ENCODE results near the gene KRTAP10-8.
"Not testable (repeated sequence)": the region's sequence is repeated elsewhere in the genome, so short reads cannot be mapped to it uniquely, and the experiment has no call there.

The KRTAP10-8 gene

DNA sequence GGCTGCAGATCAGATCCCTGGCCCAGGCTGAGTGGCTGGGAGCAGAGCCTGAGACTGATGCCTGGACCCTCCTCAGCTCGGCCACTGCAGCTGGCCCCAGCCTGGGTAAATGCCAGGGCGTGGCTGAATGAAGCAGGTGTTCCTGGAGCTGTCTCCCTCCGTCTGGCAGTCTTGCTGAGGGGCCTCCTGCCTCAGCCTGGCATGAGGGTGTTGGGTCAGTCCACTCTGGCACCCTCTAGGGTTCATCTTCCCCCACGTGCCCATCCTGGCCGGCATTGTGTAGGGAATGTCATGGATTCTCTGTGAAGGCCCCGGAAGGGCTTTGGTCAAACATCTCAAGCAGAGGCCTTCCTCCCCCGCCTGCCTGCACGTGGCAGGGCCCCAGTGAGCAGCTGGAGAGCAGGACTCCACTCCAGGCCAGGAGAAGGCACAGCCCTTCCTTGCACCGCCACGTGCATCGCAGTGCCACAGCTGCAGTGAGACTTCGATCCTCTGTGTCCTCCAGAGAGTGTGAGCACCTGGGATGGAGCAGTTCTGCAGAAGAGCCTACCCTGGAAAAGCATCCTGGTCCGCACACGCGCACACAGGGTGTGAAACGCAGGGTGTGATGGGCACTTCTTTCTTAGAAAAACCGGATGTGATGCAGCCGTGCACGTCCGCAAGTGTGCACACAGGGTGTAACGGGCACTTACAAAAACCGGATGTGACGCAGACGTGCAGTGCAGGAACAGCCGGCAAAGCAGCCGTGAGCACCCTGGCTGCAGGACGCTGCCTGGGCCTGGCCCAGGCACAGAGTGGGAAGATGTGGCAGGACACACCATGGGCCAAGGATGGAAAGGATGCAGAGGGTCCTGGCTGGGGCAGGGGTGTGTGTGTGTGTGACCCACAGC is 43.0 kb upstream of the KRTAP10-8 start:
- no peak overlapping the region for H3K4me3 ChIP-seq (replicated peaks; ENCODE audit: low read depth, low read length)
- TF ChIP-seq, protein P1, sequence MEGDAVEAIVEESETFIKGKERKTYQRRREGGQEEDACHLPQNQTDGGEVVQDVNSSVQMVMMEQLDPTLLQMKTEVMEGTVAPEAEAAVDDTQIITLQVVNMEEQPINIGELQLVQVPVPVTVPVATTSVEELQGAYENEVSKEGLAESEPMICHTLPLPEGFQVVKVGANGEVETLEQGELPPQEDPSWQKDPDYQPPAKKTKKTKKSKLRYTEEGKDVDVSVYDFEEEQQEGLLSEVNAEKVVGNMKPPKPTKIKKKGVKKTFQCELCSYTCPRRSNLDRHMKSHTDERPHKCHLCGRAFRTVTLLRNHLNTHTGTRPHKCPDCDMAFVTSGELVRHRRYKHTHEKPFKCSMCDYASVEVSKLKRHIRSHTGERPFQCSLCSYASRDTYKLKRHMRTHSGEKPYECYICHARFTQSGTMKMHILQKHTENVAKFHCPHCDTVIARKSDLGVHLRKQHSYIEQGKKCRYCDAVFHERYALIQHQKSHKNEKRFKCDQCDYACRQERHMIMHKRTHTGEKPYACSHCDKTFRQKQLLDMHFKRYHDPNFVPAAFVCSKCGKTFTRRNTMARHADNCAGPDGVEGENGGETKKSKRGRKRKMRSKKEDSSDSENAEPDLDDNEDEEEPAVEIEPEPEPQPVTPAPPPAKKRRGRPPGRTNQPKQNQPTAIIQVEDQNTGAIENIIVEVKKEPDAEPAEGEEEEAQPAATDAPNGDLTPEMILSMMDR (IDR thresholded peaks at IDR 0.05; ENCODE audit: low read depth, low read length, missing control alignments) = no peak
- no peak for DNase-seq (ENCODE audit: extremely low read depth, low read depth)

DNA sequence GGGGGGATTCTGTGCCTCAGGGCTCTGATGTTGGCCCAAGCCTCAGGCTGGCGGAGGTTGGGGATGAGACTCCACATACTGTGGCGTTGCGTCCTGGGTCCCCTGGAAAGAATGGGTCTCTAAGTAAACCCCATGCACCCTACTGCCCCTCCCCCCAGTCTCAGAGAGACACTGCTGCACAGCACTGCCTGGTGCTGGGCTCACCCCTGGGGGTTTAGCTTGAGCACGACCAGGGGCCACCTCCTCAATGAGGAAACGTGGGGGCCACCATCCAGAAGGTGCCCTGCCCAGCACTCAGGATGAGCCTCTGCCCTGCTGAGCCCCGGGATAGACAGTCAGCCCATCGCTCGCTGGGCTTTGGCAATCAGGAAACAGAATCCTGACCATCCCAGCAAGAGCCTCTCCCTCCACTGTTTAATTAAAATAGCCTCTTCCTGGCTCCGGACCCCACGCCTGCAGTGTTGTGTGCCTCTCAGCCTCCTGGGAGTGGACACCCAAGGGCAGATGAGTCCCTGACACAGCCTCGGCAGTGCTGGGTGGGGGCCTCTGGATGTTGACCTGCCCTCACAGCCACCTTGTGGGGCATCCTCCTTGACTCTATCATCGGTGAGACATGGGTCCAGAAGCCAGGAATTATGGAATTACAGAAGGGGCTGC is 41.9 kb upstream of the KRTAP10-8 start:
- no peak overlapping the region for H3K4me3 ChIP-seq (replicated peaks; ENCODE audit: low read depth, low read length)
- no peak for DNase-seq (ENCODE audit: extremely low read depth, low read depth)
- TF ChIP-seq, protein P1 (IDR thresholded peaks at IDR 0.05; ENCODE audit: low read depth, low read length, missing control alignments) = no peak

DNA sequence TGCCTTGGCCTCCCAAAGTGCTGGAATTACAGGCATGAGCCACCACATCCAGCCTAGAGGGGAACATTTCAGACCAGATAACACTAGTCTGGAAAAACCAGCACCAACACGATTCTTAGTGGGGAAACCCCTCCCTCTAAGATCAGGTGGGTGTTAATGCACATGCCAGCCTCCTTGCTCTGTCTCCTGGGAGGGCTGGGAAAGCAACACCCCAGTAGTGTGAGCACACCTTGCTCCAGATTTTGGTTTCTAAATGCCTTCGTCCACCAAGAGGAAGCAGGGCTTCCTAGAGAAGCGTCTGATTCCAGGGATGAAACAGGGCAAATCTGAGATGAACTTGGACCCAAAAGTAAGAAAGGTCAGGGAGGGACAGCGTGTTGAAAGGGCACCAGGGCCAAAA is 40.6 kb upstream of the KRTAP10-8 start:
- no peak for DNase-seq (ENCODE audit: extremely low read depth, low read depth)
- no peak overlapping the region for H3K4me3 ChIP-seq (replicated peaks; ENCODE audit: low read depth, low read length)
- TF ChIP-seq, protein P1 (IDR thresholded peaks at IDR 0.05; ENCODE audit: low read depth, low read length, missing control alignments) = no peak

DNA sequence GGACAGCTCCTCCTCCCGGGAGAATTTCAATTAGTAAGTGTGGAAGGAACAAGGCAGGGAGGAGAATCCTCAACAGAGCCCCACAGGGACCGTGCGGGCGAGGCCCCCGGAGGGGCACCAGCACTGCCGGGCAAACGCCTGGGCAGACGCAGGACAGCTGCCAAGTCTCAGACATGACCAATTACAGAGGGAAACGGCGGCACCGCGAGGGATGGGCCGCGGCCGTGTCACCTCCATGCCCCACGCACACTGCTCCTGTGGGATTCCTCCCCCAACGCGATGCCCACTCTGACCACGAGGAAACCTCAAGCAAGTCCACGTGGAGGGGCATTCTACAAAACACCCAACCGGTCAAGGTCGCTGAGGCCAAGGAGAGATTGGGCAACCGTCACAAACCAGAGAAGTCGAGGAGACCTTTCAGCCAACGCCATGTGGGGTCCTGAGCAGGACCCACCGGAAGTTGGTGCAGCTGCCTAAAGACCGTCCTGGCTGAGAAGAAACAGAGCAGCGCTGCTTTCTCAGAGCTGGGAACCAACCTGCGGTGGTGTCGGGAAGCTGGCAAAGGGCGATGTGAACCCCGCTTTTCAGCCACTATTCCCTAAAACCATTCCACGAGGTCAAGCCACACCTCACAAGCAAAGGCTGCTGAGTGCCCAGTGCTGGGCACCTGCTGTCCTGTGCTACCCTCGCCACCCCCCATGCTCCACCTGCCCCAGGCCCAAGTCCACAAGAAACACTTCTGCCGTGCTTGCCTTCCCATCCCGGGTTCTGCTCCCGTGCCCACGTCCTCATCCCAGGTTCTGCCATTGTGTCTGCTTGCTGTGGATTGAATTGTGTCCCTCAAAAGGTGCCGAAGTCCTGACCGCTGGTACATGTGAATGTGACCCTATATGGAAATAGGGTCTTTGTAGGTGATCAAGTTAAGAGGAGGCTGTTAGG is 39.8 kb upstream of the KRTAP10-8 start:
- no peak for DNase-seq (ENCODE audit: extremely low read depth, low read depth)
- TF ChIP-seq, protein P1 (IDR thresholded peaks at IDR 0.05; ENCODE audit: low read depth, low read length, missing control alignments) = no peak
- H3K4me3 ChIP-seq (replicated peaks; ENCODE audit: low read depth, low read length) = no peak overlapping the region

DNA sequence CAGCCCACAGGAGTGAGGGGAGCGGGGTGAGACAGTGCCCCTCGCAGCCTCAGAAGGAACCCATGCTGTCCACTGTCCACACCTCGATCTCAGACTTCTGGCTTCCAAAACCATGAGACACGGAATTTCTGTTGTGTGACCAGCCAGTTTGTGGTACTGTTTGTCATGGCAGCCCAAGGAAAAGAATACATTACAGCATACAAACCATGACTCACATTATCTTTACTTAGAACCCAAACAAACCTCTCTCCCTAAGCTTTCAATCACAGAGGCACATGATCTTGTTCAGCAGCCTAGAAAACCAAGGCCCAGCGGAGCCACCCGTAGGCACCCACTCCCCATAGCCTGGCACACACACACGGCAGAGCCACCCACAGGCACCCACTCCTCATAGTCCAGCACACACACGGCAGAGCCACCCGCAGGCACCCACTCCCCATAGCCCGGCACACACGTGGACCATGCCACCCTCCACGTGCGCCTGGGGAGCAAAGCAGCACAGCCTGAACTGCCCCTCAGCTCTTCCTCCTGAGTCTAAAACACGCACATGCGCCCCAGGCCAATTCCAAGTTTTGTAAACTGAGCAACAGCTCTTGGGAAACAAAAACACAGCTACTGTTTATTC is 38.8 kb upstream of the KRTAP10-8 start:
- TF ChIP-seq, protein P1 (IDR thresholded peaks at IDR 0.05; ENCODE audit: low read depth, low read length, missing control alignments) = no peak
- DNase-seq (ENCODE audit: extremely low read depth, low read depth) = no peak
- no peak overlapping the region for H3K4me3 ChIP-seq (replicated peaks; ENCODE audit: low read depth, low read length)

DNA sequence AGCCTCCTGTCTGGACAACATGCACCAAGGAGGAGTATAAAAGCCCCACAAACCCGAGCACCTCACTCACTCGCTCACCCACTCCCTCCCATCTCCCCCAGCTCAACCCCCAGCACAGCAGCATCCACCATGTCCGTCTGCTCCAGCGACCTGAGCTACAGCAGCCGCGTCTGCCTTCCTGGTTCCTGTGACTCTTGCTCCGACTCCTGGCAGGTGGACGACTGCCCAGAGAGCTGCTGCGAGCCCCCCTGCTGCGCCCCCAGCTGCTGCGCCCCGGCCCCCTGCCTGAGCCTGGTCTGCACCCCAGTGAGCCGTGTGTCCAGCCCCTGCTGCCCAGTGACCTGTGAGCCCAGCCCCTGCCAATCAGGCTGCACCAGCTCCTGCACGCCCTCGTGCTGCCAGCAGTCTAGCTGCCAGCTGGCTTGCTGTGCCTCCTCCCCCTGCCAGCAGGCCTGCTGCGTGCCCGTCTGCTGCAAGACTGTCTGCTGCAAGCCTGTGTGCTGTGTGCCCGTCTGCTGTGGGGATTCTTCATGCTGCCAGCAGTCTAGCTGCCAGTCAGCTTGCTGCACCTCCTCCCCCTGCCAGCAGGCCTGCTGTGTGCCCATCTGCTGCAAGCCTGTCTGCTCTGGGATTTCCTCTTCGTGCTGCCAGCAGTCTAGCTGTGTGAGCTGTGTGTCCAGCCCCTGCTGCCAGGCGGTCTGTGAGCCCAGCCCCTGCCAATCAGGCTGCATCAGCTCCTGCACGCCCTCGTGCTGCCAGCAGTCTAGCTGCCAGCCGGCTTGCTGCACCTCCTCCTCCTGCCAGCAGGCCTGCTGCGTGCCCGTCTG is 38.0 kb upstream of the KRTAP10-8 start, which contains the start of gene KRTAP10-4:
KRTAP10-4 (plus strand) TSS at position 100 of the 827 bp plus-strand sequence; CDS start at position 130, 30 bp downstream.
- DNase-seq (ENCODE audit: extremely low read depth, low read depth); H3K4me3 ChIP-seq (replicated peaks; ENCODE audit: low read depth, low read length): not testable (repeated sequence)

Data from HFF-Myc (cell line).